22Rv1 (cell line): Measurements from ENCODE around the gene SERPINA5.

Experiments
- CTCF ChIP-seq: fragments of 450-650 bp; IDR thresholded peaks from 2 replicates; pipeline ENCODE4 v1.5.1; 2017; ENCODE audit warnings: mild to moderate bottlenecking
- ZFX ChIP-seq: fragments of 450-650 bp; IDR thresholded peaks from 2 replicates; pipeline ENCODE4 v1.6.1; 2017; ENCODE audit warnings: antibody characterized with exemption, borderline replicate concordance

- TF ChIP-seq CTCF = no peak
- no peak for TF ChIP-seq ZFX
These were observed 9.3 kb upstream of the SERPINA5 start for GRCh38 chr14:94571950-94572349.
